ENCODE data around the gene TNFSF11.
A peak's percentile ranks its signal among the peaks of the same experiment; 100 is the strongest.

TNFSF11 gene

GRCh38 chr13:42561752-42562467 lies 12.0 kb upstream of the TNFSF11 start:
- no peak for DNase-seq (ENCODE audit: low spot score)

GRCh38 chr13:42567906-42568305 lies 6.0 kb upstream of the TNFSF11 start:
- no peak for DNase-seq (ENCODE audit: low spot score)

GRCh38 chr13:42569576-42570344 lies 4.2 kb upstream of the TNFSF11 start:
- DNase-seq (ENCODE audit: low spot score) = no peak

- no peak for DNase-seq (ENCODE audit: low spot score)
These were observed 2.1 kb upstream of the TNFSF11 start for GRCh38 chr13:42571895-42572294.

DNA sequence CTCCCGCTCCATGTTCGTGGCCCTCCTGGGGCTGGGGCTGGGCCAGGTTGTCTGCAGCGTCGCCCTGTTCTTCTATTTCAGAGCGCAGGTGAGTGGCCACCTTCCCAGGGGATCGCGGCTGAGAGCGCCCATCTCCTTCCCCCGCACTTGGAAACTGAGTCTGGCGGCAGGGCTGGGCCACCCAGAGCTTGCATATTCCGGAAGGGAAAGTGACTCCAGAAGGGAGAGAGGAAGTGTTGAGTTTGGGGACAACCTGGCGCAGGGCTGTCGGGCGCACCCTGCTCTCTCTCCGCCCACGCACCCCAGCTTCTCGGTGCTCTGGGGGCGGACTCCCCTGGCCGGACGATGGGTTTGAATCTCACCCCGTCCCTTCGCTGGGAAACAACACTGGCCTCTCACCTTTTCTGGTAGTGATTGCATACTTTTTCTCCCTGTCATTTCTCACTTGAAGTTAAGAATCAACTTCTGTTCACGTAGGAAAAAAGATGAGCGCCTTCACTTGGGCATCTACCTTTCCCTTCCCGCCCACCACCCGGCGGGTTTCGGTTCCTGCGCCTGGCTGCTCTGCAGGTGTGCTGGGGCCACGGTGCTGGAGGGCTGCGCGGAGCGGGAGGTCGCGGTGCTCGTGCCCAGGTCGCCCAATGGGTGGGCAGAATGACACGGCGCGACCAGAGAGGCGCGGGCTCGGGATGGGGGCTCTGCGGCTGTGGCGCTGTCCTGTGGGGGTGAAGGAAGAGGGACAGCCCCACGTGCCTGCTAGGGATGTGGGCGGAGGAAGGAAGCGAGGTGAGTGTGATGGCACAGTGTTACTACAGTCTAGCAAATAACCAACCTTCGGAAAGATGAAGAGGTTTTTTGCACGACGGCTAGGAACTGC lies 721 bp downstream of the TNFSF11 start:
- DNase-seq (ENCODE audit: low spot score) = no peak

DNA sequence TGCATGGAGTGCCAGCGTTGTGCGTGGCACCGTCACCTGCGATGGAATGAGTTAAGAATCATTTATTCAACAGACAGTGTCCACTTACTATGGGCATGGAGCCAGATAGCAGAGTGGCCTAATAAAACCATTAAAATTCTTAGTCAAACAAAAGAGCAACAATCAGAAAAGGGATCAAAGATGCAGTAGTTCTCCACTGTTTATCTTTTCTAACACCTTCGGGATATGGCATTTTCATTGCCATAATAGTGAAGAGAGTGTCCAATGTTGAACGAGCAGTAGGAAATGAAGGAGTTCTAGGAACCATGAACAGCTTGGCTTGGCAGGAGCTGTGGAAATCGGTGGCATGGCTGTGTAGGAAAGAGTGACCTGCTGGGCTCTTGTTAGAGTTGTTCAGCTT lies 2.0 kb downstream of the TNFSF11 start:
- no peak for DNase-seq (ENCODE audit: low spot score)

DNA sequence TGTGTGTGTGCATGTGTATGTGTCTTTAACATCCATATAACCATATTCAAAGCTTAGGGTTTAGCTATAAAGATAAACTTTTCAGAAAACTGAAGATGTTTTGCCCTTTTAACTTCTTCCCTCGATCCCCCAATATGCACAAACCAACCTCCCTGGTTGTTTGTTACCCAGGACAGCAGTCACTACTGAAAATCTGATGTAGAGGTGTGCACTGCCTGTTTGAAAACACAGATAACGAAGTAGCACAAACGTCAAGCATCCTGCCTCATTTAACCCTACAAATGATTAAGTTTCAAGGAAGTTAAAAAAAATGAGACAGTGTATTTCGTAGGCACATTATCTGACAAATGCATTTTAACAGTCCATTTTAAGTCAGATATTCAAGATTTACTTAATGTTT lies 3.6 kb downstream of the TNFSF11 start:
- DNase-seq (ENCODE audit: low spot score) = no peak

- DNase-seq (ENCODE audit: low spot score) = no peak
These were observed 6.7 kb downstream of the TNFSF11 start for GRCh38 chr13:42580644-42581043.

DNA sequence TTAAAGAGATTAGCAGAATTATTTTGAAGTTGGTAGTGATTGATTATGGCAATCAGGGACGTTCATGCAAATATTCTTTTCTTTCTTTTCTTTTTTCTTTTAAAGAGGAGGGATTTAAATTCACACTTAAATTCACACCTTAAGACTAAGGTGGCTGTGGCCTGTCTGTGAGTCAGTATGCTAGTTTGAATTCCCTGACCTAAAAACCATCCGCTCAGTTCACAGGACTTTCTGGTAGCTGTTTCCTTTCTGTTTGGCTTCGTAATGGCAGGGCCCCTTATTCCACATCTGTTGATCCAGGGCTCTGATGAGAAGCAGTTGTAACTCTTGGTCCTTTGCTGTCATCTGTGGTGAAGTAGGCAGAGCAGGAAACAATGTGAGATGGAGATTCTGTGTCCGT lies 7.5 kb downstream of the TNFSF11 start:
- no peak for DNase-seq (ENCODE audit: low spot score)

GRCh38 chr13:42591602-42592001 lies 17.6 kb downstream of the TNFSF11 start:
- DNase-seq (ENCODE audit: low spot score) = no peak

DNA sequence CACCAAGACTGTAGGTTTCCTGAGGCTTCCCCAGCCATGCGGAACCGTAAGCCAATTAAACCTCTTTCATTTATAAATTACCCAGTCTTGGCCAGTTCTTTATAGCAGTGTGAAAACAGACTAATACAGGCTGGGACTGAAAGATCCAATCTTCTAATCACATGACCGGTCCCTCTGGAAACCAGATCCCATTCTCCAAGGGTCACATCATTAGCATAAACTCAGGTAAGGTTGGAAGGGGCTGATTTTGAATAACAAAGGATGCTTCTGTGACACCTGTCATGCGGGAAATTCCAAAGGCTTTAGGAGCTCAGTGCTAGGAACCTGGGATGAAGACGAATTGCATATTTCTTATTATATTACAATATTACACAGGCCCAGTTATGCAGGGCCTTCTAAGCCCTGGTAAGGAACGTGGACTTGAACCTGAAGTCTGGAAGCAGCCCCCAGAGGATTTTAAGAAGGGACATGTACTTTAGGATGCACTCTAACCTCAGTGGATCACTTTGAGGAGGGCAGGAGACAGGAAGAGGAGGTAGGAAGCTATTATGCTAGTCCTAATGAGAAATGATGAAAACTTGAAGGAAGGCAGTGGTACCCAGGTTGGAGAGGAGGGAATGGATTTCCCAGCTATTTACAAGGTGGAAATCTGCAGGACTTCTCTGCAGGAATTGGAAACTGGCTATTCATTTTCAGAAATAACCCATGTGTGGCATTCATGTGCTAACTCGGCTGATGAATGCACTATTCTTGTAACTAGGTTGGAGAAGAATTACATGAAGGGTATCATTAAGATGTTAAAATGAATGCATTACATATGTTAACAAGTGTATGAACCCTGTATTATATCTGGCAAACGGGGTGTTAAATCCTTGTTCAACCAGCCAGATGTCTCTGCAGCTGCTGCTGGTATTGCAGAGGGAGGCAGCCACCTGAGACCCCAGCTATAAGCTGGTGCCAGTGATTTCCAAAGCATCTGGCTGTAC lies 19.3 kb downstream of the TNFSF11 start:
- DNase-seq (ENCODE audit: low spot score) = no peak

DNA sequence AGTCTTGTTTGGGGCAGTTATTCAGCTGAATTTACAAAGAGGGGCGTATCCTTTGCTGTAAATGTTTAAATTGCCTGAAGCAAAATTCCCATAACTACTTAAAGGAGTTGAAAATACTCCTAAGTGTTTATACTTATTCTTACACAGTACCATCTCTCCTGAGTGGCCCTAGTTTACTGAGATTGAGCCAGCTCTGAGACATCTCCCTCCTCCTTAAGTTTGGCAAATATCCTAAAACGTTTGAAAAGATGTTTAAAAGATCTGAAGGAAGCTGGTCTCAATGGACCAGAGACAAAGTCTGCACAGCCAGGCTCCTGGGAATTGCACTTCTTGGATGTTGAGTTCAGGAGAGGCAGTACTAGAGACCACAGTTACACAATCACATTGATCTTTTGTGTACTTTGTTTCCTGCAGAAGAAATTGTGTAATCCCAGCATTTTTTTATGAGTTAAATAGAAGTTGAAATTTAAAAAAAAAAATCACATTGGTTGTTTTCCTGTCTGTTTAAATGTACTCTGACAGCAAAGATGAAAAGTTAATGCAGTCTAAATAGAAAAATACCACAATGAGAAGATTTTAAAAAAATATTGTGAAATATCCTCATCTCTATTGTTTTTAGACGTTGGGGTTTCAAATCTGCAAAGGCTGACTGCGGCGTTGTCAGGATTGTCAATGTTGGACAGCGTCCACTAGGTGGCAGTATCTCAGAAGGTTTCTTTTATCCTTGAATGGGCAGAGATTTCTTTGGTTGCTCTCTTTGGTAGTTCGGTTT lies 20.7 kb downstream of the TNFSF11 start:
- peak; percentile 78 for DNase-seq (ENCODE audit: low spot score)

- no peak for DNase-seq (ENCODE audit: low spot score)
These were observed 21.3 kb downstream of the TNFSF11 start for GRCh38 chr13:42595253-42595571.

GRCh38 chr13:42597505-42597904 lies 23.6 kb downstream of the TNFSF11 start:
- no peak for DNase-seq (ENCODE audit: low spot score)

- DNase-seq (ENCODE audit: low spot score) = no peak
These were observed 27.0 kb downstream of the TNFSF11 start for GRCh38 chr13:42600943-42601342.

GRCh38 chr13:42602906-42603305 lies 29.0 kb downstream of the TNFSF11 start:
- no peak for DNase-seq (ENCODE audit: low spot score)

DNA sequence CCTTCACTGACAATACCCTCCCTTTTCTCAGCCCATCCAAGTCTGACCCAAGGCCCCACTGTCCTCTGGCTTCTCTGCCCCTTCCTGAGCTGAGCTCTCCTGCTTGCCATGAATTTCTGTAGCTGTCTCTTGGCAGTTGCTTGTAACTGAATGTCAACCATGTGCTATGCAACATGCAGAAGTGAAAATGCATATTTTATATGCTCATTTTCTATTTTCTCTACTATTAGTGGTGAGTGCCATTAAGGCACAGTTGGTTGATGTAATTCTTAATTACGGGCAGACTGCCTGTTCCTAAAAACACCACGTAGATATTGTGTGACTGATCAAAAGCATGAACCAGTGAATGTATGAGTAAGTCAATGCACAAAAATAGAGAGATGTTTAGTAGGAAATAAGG lies 29.6 kb downstream of the TNFSF11 start:
- no peak for DNase-seq (ENCODE audit: low spot score)

- no peak for DNase-seq (ENCODE audit: low spot score)
These were observed 33.6 kb downstream of the TNFSF11 start for GRCh38 chr13:42607546-42607945.

DNA sequence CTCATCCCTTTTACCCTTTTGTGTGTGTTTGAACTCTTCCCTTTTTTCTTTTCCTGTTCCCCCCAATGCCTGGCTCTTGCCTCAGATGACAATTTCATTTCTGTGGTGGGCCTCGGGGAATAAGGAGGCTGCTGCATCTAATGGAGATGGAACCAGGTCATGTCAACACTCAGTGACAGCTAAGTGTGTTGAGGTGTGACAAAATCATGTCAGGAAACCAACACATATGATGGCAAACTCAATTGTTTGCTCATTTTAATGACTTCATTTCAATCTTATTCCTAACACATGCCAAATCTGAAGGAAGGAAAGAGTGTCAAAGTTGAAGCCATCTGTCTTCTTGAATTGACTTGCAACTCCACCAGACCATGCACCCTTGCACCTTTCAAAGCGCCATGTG lies 36.7 kb downstream of the TNFSF11 start:
- no peak for DNase-seq (ENCODE audit: low spot score)

DNA sequence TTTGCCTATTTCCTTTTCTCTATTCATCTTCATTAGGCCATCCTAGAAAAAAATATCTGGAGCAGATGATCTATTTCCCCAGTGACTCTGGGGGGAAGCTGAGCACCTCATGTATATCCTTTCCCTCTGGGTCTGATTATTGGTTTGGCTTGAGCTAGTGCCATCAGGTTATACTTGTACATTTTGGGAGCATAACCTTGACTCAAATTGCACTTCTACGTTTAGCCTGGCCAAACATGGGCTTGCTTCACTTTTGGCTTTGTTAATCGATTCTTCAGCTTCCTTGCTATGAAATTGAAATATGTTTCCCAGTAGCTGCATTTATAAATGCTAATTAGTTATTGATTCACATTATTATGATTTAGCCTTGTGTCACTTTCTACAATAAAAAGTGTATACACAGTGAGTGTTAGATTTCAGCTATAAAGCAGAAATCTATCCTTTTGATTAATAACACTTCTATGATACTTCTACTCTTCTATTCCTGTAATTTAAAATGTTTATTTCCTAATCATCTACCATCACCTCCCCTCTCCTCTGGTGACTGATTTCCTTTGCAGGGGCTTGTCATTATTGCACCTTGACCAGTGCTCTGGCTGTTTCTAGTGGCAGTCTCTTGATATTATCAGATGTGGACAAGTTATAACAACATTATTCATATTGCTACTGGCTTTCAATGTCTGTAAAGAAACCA lies 37.3 kb downstream of the TNFSF11 start:
- DNase-seq (ENCODE audit: low spot score) = no peak
